Fibroblast of skin of left quadriceps (primary cell): ENCODE measurements around the gene PLIN1.
"Not testable (repeated sequence)": the region's sequence is repeated elsewhere in the genome, so short reads cannot be mapped to it uniquely, and the experiment has no call there.

Source experiments
- DNase-seq, 2 experiments: peaks; one replicate each; pipeline ENCODE4 v3.0.0-alpha.2; 2013; ENCODE audit warnings: low read depth in 2 of 2

PLIN1 gene

GRCh38 chr15:89679212-89679611 is at the start of gene PLIN1:
PLIN1 (minus strand) TSS chr15:89679367; CDS start chr15:89677489, 1,878 bp downstream.
- DNase-seq: no peak

GRCh38 chr15:89728254-89728653 is 49.1 kb upstream of the PLIN1 start:
- no peak for DNase-seq

GRCh38 chr15:89725064-89725463 is 45.9 kb upstream of the PLIN1 start:
- no peak for DNase-seq

- no peak for DNase-seq
Observed at GRCh38 chr15:89724621-89725020, 45.5 kb upstream of the PLIN1 start.

- DNase-seq: no peak
Observed at GRCh38 chr15:89723031-89723430, 43.9 kb upstream of the PLIN1 start.

- DNase-seq: no peak
Observed at GRCh38 chr15:89714775-89715174, 35.6 kb upstream of the PLIN1 start.

GRCh38 chr15:89707577-89707976 is 28.4 kb upstream of the PLIN1 start:
- no peak for DNase-seq

GRCh38 chr15:89704411-89704810 is 25.2 kb upstream of the PLIN1 start:
- DNase-seq: no peak

GRCh38 chr15:89695198-89695597 is 16.0 kb upstream of the PLIN1 start:
- no peak for DNase-seq

GRCh38 chr15:89693696-89694095 is 14.5 kb upstream of the PLIN1 start:
- no peak for DNase-seq

GRCh38 chr15:89693091-89693490 is 13.9 kb upstream of the PLIN1 start:
- no peak for DNase-seq

GRCh38 chr15:89690276-89691218 is 11.4 kb upstream of the PLIN1 start, which contains the start of the genes PEX11A and WDR93:
PEX11A (minus strand) TSS chr15:89690754; CDS start chr15:89690632, 122 bp downstream.
WDR93 (plus strand) TSS chr15:89690811; CDS start chr15:89701747, 10,936 bp downstream.
- peak; percentile 31 to 32 for DNase-seq

- DNase-seq: not testable (repeated sequence)
Observed at GRCh38 chr15:89689930-89690275, 10.7 kb upstream of the PLIN1 start.

GRCh38 chr15:89686522-89686921 is 7.4 kb upstream of the PLIN1 start:
- no peak for DNase-seq

GRCh38 chr15:89685995-89686394 is 6.8 kb upstream of the PLIN1 start:
- no peak for DNase-seq

- DNase-seq: no peak
Observed at GRCh38 chr15:89681146-89681545, 2.0 kb upstream of the PLIN1 start.

GRCh38 chr15:89680282-89680873 is 1.2 kb upstream of the PLIN1 start:
- no peak for DNase-seq

- DNase-seq: no peak
Observed at GRCh38 chr15:89677381-89677780, 1.8 kb downstream of the PLIN1 start.

GRCh38 chr15:89675606-89676005 is 3.6 kb downstream of the PLIN1 start:
- DNase-seq: no peak

- DNase-seq: no peak
Observed at GRCh38 chr15:89674526-89674925, 4.6 kb downstream of the PLIN1 start.

- DNase-seq: no peak
Observed at GRCh38 chr15:89673165-89673512, 6.0 kb downstream of the PLIN1 start.

GRCh38 chr15:89672221-89673164 is 6.7 kb downstream of the PLIN1 start:
- no peak for DNase-seq
